Upper lobe of left lung (tissue), 4 donors: ENCODE data around the gene CDPF1.

Experiments
- EP300 ChIP-seq, 4 donors: sonication (generic); formaldehyde crosslinking; IDR thresholded peaks; one replicate each; pipeline ENCODE4 v1.5.1; 2017; ENCODE audit warnings: antibody characterized with exemption in 4 of 4, control low read depth in 2 of 4
- POLR2A ChIP-seq, 4 donors: fragments of 450-650 bp; IDR thresholded peaks; one replicate each; pipeline ENCODE4 v1.5.1; 2016 to 2017; ENCODE audit warnings: antibody characterized with exemption in 4 of 4, mild to moderate bottlenecking in 2 of 4
- POLR2AphosphoS5 ChIP-seq, 2 donors: sonication (generic); formaldehyde crosslinking; IDR thresholded peaks; one replicate each; pipeline ENCODE4 v1.5.1; 2017; ENCODE audit warnings: antibody characterized with exemption in 2 of 2
- TF ChIP-seq, protein P1 (sequence below), 6 experiments: fragments of 450-650 bp in 4 of 6; fragments of 200-600 bp in 2 of 6; sonication (generic) in 2 of 6; IDR thresholded peaks; one replicate each; pipeline ENCODE4 v1.5.1; 2016 to 2019; ENCODE audit warnings: antibody characterized with exemption in 6 of 6

GRCh38 chr22:46250783-46251125, 661 bp upstream of the CDPF1 start:
- TF ChIP-seq, protein P1, sequence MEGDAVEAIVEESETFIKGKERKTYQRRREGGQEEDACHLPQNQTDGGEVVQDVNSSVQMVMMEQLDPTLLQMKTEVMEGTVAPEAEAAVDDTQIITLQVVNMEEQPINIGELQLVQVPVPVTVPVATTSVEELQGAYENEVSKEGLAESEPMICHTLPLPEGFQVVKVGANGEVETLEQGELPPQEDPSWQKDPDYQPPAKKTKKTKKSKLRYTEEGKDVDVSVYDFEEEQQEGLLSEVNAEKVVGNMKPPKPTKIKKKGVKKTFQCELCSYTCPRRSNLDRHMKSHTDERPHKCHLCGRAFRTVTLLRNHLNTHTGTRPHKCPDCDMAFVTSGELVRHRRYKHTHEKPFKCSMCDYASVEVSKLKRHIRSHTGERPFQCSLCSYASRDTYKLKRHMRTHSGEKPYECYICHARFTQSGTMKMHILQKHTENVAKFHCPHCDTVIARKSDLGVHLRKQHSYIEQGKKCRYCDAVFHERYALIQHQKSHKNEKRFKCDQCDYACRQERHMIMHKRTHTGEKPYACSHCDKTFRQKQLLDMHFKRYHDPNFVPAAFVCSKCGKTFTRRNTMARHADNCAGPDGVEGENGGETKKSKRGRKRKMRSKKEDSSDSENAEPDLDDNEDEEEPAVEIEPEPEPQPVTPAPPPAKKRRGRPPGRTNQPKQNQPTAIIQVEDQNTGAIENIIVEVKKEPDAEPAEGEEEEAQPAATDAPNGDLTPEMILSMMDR (IDR thresholded peaks at IDR 0.05): no peak
- TF ChIP-seq EP300 (IDR thresholded peaks at IDR 0.05): no peak
- TF ChIP-seq POLR2A (IDR thresholded peaks at IDR 0.05): no peak
- TF ChIP-seq POLR2AphosphoS5 (IDR thresholded peaks at IDR 0.05): no peak
